ENCODE data around the gene EFCAB9. TPM values are rescaled to one million over a fixed set of nuclear protein-coding genes. Genes with fewer than 3 reads are reported as not detected.

EFCAB9 gene
- total RNA-seq, 1 experiment from 2014 or later, result not detected

GRCh38 chr5:172216345-172216744 is 22.4 kb downstream of the EFCAB9 start:
- no peak overlapping the region for H2BK120ac ChIP-seq (ENCODE audit: low read depth, low read length, poor library complexity, severe bottlenecking)
- H2AFZ ChIP-seq (ENCODE audit: low read length), result no peak overlapping the region
- H3K56ac ChIP-seq (ENCODE audit: insufficient read length, low read depth, low read length), result no peak overlapping the region
- H3K18ac ChIP-seq (ENCODE audit: insufficient read length, low read depth, low read length), result no peak overlapping the region
- Mint-ChIP-seq H3K27ac (peak overlapping the region in 1 of 3 experiments; percentile 75; a peak in 1 of 7 replicates), H3K36me3 (ENCODE audit: insufficient read depth in 1 of 3, low read depth in 3 of 3) (peaks cover 25 to 77% (median 71%) of the 10 kb centered on the region in 3 experiments), H3K9me3 (no peaks in the 10 kb centered on the region), H3K27me3 (ENCODE audit: low read depth) (no peaks in the 10 kb centered on the region), H3K4me3 (no peak overlapping the region), H3K4me1 (0 out of 4 replicates have a peak, but pooled peaks cover 0 to 2% of the 10 kb centered on the region in 2 experiments)
- H3K4me2 ChIP-seq (ENCODE audit: insufficient read depth, insufficient read length, low read length), result no peak overlapping the region
- no peak overlapping the region for H2BK5ac ChIP-seq (ENCODE audit: insufficient read length, low read length)
- no peak overlapping the region for H3K4ac ChIP-seq (ENCODE audit: low read depth, low read length)
- H4K5ac ChIP-seq (ENCODE audit: insufficient read length, low read depth, low read length), result no peak overlapping the region
- H4K20me1 ChIP-seq (ENCODE audit: control insufficient read depth, insufficient read depth, insufficient read length), result no peaks in the 10 kb centered on the region
- no peak overlapping the region for H3K23ac ChIP-seq (ENCODE audit: insufficient read length, low read depth, low read length)
- no peaks in the 10 kb centered on the region for H3K4me1 ChIP-seq (ENCODE audit: insufficient read depth, low read length)
- no peak overlapping the region for H2BK15ac ChIP-seq (ENCODE audit: low read depth, low read length)
- H3K9me3 ChIP-seq (ENCODE audit: control insufficient read depth, low read depth, low read length), result no peaks in the 10 kb centered on the region
- H3T11ph ChIP-seq (ENCODE audit: low read length), result no peak overlapping the region
- no peaks in the 10 kb centered on the region for H3K27me3 ChIP-seq (ENCODE audit: insufficient read depth, low read length)
- H3K79me1 ChIP-seq (ENCODE audit: insufficient read depth, low read depth, low read length, poor library complexity, severe bottlenecking), result peaks cover 7% of the 10 kb centered on the region
- WGBS (ENCODE audit: extremely low coverage, insufficient read length, low lambda C conversion rate), result no CpG with 5 or more reads among the region's 3 CpGs
- H3K9ac ChIP-seq (ENCODE audit: extremely low read depth, insufficient read length, low read length), result no peak overlapping the region
- H3K23me2 ChIP-seq (ENCODE audit: insufficient read length, low read depth, low read length, poor library complexity, severe bottlenecking), result no peaks in the 10 kb centered on the region
- H2BK12ac ChIP-seq (ENCODE audit: insufficient read length, low read depth, low read length), result no peak overlapping the region
- no peak overlapping the region for H2AK5ac ChIP-seq (ENCODE audit: insufficient read length, low read length)
- H4K91ac ChIP-seq (ENCODE audit: insufficient read length, low read depth, low read length), result no peak overlapping the region
- H2BK20ac ChIP-seq (ENCODE audit: low read depth, low read length, poor library complexity, severe bottlenecking), result no peak overlapping the region
- peaks cover 2% of the 10 kb centered on the region; the same call in 1 of the 2 replicates for H3K79me2 ChIP-seq (ENCODE audit: insufficient read depth, low read length)
- no peak for DNase-seq
- no peak overlapping the region for H3K14ac ChIP-seq (ENCODE audit: insufficient read depth, low read length)
- TF ChIP-seq, protein P1, sequence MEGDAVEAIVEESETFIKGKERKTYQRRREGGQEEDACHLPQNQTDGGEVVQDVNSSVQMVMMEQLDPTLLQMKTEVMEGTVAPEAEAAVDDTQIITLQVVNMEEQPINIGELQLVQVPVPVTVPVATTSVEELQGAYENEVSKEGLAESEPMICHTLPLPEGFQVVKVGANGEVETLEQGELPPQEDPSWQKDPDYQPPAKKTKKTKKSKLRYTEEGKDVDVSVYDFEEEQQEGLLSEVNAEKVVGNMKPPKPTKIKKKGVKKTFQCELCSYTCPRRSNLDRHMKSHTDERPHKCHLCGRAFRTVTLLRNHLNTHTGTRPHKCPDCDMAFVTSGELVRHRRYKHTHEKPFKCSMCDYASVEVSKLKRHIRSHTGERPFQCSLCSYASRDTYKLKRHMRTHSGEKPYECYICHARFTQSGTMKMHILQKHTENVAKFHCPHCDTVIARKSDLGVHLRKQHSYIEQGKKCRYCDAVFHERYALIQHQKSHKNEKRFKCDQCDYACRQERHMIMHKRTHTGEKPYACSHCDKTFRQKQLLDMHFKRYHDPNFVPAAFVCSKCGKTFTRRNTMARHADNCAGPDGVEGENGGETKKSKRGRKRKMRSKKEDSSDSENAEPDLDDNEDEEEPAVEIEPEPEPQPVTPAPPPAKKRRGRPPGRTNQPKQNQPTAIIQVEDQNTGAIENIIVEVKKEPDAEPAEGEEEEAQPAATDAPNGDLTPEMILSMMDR (conservative IDR thresholded peaks at IDR 0.05), result no peak
- H4K8ac ChIP-seq (replicated peaks; ENCODE audit: insufficient read length, low read depth, low read length), result no peak overlapping the region
- H3K27ac ChIP-seq (ENCODE audit: insufficient read length, low read depth, low read length), result no peak overlapping the region

Data from H9 (cell line).